IPS-18a (cell line): ENCODE measurements around the gene ARHGDIB.

Source experiments
- H3K27ac ChIP-seq: one replicate; pipeline ENCODE4 v1.5.1; 2013; ENCODE audit warnings: low read length
- H3K27me3 ChIP-seq: one replicate; pipeline ENCODE4 v1.6.1; 2013; ENCODE audit warnings: mild to moderate bottlenecking, low read length; ENCODE audit not compliant: control insufficient read depth, insufficient read depth
- H3K36me3 ChIP-seq: one replicate; pipeline ENCODE4 v1.6.1; 2013; ENCODE audit warnings: low read depth, low read length; ENCODE audit not compliant: control insufficient read depth
- H3K4me1 ChIP-seq: one replicate; pipeline ENCODE4 v1.6.1; 2013; ENCODE audit warnings: low read depth, low read length; ENCODE audit not compliant: control insufficient read depth
- H3K4me3 ChIP-seq: one replicate; pipeline ENCODE4 v1.5.1; 2013; ENCODE audit warnings: low read length
- H3K9ac ChIP-seq: one replicate; pipeline ENCODE4 v1.6.1; 2013; ENCODE audit warnings: mild to moderate bottlenecking, low read length, moderate library complexity
- H3K9me3 ChIP-seq: one replicate; pipeline ENCODE4 v1.6.1; 2013; ENCODE audit warnings: low read depth, low read length; ENCODE audit not compliant: control insufficient read depth

ARHGDIB gene

DNA sequence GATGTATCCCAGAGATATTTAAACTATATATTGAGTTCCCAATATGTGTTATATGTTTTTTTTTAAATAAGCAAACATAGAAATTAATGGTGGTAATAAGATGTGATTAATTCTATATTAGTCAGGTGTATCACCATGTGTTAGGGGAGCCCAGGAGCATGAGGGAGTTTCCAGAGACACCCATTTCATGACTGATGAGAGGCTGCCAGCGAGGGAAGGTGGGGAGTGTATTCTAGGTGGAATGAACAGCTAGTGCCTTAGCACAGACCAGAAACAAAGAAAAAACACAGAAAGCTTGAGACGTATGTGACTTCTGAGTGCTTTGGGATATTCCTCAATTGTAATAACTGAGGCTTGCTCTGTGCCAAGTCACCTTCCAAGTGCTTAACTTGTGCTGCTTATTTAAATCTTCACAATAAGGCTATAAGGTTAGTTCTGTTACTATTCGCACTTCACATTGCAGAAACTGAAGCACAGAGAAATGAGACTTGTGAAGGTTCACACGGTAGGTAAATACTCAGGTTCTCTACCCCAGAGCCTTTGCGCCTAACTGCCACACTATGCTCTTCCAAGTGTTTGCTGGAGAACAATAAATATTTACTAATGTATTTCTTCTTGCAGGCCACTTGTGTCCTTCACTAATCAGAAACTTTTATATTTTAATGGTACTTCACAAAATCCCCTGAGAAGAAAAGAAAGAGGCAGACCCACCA, 57.9 kb downstream of the ARHGDIB start:
- Histone ChIP-seq H3K4me1 (no peaks in the 10 kb centered on the region), H3K27me3 (no peaks in the 10 kb centered on the region), H3K27ac (no peak overlapping the region), H3K9ac (no peak overlapping the region), H3K4me3 (no peak overlapping the region), H3K9me3 (no peaks in the 10 kb centered on the region), H3K36me3 (no peaks in the 10 kb centered on the region)

- Histone ChIP-seq H3K4me3 (no peak overlapping the region), H3K9ac (no peak overlapping the region), H3K36me3 (no peaks in the 10 kb centered on the region), H3K27ac (no peak overlapping the region), H3K9me3 (no peaks in the 10 kb centered on the region), H3K4me1 (no peaks in the 10 kb centered on the region), H3K27me3 (no peaks in the 10 kb centered on the region)
These were observed 58.9 kb downstream of the ARHGDIB start for GRCh38 chr12:14902465-14902864.

DNA sequence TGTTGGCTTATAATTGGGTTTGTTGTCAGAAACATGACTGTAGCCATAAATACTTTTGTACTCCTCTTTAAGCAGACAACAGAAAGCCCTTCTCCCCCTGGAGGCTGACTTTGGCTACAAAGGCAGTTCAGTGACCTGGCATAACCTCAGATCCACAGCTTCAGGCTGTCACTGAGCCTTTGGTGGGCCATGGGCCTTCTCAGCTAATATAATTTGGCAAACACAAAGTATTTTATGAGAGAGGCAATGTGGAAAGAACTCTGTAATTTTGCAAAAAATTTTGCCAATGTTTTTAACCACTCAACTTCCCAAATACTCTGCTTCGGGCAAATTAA, 60.2 kb downstream of the ARHGDIB start:
- H3K36me3 ChIP-seq = no peaks in the 10 kb centered on the region
- no peak overlapping the region for H3K4me3 ChIP-seq

DNA sequence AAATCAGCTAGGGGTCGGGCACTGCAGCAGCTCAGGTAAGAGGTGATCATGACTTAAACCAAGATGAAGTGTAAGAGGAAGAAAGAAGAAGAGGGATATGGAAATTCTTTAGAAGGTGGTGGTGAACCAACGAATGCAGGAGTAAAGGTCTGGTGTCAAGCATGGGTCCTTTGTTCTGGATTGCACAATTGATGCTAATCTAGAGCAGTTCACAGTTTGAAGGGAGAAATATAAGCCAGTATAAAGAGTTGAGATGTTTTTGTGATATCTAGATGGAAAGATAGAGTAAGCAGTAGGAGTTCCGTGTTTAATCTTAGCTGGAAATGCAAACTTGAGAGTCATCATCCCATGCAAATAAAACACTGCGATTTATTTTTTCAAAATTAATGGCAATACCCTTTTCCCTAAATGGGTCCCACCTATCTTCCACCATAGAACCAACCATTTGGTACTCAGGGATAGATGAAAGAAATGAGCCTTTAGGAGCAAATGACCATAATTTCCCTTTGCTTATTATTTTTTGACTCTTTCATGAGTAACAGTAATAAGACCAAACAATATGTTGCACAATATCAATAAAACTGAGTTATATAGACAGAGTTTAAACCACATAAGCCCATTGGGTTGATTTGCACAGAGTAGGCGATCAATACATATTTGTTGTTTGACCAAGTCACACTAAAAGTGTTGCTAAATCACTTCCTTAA, 60.7 kb downstream of the ARHGDIB start:
- no peak overlapping the region for H3K27ac ChIP-seq
- H3K9me3 ChIP-seq = no peaks in the 10 kb centered on the region
- no peak overlapping the region for H3K9ac ChIP-seq
- H3K4me3 ChIP-seq = no peak overlapping the region
- H3K36me3 ChIP-seq = no peaks in the 10 kb centered on the region
- H3K27me3 ChIP-seq = no peaks in the 10 kb centered on the region
- H3K4me1 ChIP-seq = no peaks in the 10 kb centered on the region

More for the DNA sequence above, 60.2 kb downstream of the ARHGDIB start:
- H3K9ac ChIP-seq = no peak overlapping the region
- H3K4me1 ChIP-seq = no peaks in the 10 kb centered on the region
- H3K9me3 ChIP-seq = no peaks in the 10 kb centered on the region
- no peaks in the 10 kb centered on the region for H3K27me3 ChIP-seq
- H3K27ac ChIP-seq = no peak overlapping the region

GRCh38 chr12:14896521-14897169, 64.8 kb downstream of the ARHGDIB start:
- no peaks in the 10 kb centered on the region for H3K36me3 ChIP-seq
- no peaks in the 10 kb centered on the region for H3K27me3 ChIP-seq
- no peak overlapping the region for H3K9ac ChIP-seq
- H3K4me1 ChIP-seq = no peaks in the 10 kb centered on the region
- no peak overlapping the region for H3K27ac ChIP-seq
- H3K4me3 ChIP-seq = no peak overlapping the region
- H3K9me3 ChIP-seq = no peaks in the 10 kb centered on the region

GRCh38 chr12:14893506-14894250, 67.7 kb downstream of the ARHGDIB start:
- no peaks in the 10 kb centered on the region for H3K9me3 ChIP-seq

GRCh38 chr12:14892726-14893505, 68.5 kb downstream of the ARHGDIB start:
- Histone ChIP-seq H3K27me3 (no peaks in the 10 kb centered on the region), H3K4me1 (no peaks in the 10 kb centered on the region), H3K27ac (no peak overlapping the region), H3K4me3 (no peak overlapping the region), H3K9me3 (no peaks in the 10 kb centered on the region), H3K36me3 (no peaks in the 10 kb centered on the region), H3K9ac (no peak overlapping the region)

More at GRCh38 chr12:14893506-14894250, 67.7 kb downstream of the ARHGDIB start:
- H3K4me3 ChIP-seq = no peak overlapping the region
- H3K9ac ChIP-seq = no peak overlapping the region
- H3K4me1 ChIP-seq = no peaks in the 10 kb centered on the region
- H3K27ac ChIP-seq = no peak overlapping the region
- H3K36me3 ChIP-seq = no peaks in the 10 kb centered on the region
- no peaks in the 10 kb centered on the region for H3K27me3 ChIP-seq
